Activated T-cell treated with anti-CD3 and anti-CD28 coated beads for 24 hours (primary cell): Measurements from ENCODE around the gene VN1R4.
"Not testable (repeated sequence)": the region's sequence is repeated elsewhere in the genome, so short reads cannot be mapped to it uniquely, and the experiment has no call there.

Experiments used
- DNase-seq: peaks from one replicate; pipeline ENCODE4 v3.0.0-alpha.2; 2020; ENCODE audit warnings: low read depth

VN1R4 gene, protein sequence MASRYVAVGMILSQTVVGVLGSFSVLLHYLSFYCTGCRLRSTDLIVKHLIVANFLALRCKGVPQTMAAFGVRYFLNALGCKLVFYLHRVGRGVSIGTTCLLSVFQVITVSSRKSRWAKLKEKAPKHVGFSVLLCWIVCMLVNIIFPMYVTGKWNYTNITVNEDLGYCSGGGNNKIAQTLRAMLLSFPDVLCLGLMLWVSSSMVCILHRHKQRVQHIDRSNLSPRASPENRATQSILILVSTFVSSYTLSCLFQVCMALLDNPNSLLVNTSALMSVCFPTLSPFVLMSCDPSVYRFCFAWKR

GRCh38 chr19:53267623-53268022, at the start of gene VN1R4:
TSS of gene VN1R4 (minus strand) at chr19:53267723. CDS start at chr19:53267665, 58 bp downstream.
- not testable (repeated sequence) for DNase-seq

GRCh38 chr19:53311897-53312296, 44.4 kb upstream of the VN1R4 start:
- no peak for DNase-seq

DNA sequence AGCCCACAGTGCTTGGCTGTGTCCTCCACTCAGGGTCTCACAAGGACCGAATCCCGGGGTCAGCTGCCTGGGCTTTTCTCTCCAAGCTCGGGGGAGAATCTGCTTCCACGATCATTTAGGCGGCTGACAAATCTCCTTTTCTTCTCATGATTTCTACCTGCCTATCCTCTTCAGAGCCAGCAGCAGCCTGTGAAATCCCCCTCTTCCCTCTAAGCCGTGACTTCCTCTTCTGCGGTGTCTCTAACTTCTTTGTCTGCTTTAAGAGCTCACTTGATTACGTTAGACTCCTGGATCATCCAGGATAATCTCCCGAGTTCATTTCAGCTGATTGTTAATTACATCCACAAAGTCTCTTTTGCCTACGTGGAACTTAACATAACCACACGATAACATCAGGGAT, 43.5 kb upstream of the VN1R4 start:
- no peak for DNase-seq

DNA sequence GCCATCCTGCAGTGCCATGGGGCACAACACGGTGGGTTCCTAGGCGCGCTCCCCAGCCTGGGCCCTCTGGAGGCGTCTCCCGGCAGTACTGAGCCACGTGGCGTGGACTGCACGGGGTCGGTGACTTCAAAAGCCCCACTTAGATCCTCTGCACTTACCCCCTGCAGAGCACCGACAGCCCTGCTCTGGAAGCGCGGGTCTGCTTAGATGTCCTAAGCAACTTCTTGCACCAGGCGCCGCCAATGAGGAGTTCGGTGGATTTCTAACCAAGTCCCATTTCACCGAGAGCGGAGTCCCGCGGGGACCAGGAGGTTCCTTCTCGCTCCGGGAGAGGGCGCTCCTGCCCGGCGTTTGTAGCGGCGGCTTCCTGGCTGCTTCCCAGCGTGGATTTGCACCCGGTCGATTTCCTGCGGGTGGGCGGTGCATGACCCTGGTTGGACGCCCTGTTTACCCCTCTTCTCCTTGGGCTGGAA, 40.9 kb upstream of the VN1R4 start:
- DNase-seq, result no peak

DNA sequence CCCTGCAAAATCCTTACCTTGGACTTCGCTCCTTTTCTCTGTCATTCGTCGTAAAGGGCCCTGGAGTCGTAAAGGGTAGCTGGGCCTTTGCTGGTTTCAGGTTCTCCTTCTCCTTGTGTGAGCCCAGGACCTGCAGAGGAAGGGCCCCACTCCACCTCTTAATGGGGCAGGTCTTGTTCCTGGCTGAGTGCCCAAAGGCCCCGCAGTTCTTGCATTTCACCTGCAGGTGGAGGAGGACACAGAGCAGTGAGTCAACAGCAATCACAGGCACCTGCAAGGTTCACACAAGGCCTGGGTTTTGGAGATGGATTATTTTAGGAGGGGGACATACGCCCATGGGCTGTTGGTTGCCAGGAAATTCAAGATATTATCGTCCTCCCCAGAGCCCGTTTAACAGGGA, 33.8 kb upstream of the VN1R4 start:
- DNase-seq, result not testable (repeated sequence)

DNA sequence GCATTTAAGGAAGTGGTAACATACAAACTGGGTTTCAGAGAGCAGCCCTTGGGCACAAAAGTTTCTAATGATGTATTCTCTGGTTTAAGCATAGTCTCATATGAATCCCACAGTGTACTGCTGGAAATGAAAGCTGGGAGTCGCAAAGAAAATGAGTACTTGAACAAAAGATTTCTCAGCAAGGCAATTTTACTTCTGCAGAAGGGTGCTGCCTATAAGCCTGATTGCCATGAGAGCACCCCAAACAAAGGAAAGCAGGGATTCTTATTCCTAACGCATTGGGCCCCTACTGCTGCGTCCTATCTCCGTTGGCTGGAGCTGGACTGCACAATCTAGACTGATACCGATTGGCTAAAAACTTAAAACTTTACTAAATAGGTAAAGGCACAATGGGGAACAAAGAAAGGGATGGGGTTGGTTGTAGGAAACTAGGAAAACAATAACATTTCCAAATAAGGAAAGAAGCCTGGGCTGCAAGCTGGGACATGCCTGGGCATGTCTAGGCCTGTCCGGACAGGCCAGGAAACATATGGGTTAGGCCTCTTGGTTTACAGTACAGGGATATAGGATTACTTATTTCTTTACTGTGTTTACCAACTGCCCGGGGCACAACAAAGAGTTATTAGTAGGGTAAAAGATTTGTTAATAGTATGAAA, 27.4 kb upstream of the VN1R4 start:
- DNase-seq, result no peak

DNA sequence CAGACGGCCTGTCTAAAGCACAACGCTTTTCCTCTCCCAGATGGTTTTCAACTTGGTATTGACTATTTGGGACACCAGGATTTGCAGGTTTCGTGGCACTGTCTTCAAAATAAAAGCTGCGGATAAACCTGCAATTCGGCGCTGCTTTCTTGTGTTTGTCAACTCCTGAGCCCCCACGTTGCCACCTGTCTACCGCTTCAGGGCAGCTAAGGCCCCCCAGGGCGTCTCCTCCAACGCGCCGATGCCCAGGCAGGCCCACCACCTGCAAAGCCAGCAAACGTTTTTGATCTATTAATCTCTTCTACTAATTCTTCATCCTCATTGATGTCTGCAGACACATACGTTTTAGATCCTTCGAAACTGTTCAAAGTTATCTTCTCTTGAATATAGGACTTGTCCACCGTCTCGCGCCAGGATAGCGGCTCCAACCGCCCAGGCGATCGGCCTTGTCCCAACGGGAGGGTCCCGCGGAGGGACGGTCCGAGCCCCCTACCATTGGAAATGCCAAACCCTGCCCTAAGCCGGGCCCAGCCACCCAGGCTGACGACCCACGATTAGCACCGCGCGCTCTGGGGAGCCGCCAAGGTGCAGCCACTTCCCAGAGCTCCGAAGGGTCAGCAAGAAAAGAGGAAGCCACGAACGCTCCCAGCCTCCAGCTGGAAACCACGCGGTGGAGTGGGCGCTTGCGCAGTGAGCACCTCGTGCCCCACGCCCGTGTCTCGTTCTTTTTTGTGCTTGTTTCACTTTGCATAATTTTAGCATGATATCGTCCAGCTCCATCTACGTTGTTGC, 23.4 kb upstream of the VN1R4 start:
- DNase-seq, result no peak

DNA sequence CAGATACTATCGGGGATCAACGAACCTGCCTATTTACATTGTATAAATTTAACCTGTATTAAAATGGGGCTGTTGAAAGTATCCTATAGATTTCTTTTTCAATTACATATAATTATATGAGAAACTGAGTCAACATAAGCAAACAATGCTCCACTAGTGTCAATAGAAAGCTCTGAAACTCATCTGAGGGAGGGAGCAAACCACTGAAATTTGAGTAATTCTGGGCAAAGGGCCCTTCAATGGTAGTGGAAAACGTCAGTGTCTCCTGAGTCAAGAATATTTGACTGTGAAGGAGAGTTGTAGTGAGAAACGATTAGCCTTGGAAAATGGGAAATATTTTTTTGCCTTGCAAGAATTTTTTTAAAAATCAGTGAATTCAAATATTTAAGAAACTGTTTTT, 17.6 kb upstream of the VN1R4 start:
- no peak for DNase-seq

DNA sequence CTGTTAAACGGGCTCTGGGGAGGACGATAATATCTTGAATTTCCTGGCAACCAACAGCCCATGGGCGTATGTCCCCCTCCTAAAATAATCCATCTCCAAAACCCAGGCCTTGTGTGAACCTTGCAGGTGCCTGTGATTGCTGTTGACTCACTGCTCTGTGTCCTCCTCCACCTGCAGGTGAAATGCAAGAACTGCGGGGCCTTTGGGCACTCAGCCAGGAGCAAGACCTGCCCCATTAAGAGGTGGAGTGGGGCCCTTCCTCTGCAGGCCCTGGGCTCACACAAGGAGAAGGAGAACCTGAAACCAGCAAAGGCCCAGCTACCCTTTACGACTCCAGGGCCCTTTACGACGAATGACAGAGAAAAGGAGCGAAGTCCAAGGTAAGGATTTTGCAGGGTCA, 14.4 kb upstream of the VN1R4 start:
- DNase-seq, result not testable (repeated sequence)

- no peak for DNase-seq
Measured at GRCh38 chr19:53275480-53275879, 8.0 kb upstream of the VN1R4 start.

GRCh38 chr19:53272044-53272443, 4.5 kb upstream of the VN1R4 start:
- DNase-seq, result no peak

DNA sequence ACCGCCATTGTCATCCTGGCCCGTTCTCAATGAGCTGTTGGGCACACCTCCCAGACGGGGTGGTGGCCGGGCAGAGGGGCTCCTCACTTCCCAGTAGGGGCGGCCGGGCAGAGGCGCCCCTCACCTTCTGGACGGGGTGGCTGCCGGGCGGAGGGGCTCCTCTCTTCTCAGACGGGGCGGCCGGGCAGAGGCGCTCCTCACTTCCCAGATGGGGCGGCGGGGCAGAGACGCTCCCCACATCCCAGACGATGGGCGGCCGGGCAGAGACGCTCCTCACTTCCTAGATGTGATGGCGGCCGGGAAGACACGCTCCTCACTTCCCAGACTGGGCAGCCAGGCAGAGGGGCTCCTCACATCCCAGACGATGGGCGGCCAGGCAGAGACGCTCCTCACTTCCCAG, 2.3 kb upstream of the VN1R4 start:
- not testable (repeated sequence) for DNase-seq

GRCh38 chr19:53257715-53258342, 9.7 kb downstream of the VN1R4 start, which contains the start of gene VN1R2:
TSS of gene VN1R2 (plus strand) at chr19:53258292. CDS start at chr19:53258376, 84 bp downstream.
- not testable (repeated sequence) for DNase-seq

GRCh38 chr19:53254411-53255341, 12.8 kb downstream of the VN1R4 start, which contains the start of gene ZNF677:
TSS of gene ZNF677 (minus strand) at chr19:53254873. CDS start at chr19:53251550, 3,323 bp downstream.
- peak; percentile 73 for DNase-seq

GRCh38 chr19:53246498-53246897, 21.0 kb downstream of the VN1R4 start:
- DNase-seq, result no peak

DNA sequence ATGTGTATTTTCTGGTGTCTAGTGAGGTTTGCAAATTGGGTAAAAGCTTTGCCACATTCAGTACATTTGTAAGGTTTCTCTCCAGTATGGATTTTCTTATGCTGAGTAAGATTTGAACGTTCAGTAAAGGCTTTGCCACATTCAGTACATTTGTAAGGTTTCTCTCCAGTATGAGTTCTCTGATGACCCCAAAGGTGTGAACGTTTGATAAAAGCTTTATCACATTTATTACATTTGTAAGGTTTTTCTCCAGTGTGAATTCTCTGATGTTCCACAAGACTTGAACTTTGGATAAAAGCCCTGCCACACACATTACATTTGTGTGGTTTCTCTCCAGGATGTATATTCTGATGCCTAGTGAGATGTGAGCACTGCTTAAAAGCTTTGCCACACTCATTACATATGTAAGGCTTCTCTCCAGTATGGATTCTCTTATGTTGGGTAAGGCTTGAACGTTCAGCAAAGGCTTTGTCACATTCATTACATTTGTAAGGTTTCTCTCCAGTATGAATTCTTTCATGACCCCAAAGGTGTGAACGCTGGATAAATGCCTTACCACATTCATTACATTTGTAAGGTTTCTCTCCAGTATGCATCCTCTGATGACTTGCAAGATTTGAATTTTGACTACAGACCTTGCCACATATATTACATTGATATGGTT, 30.3 kb downstream of the VN1R4 start:
- DNase-seq, result no peak

GRCh38 chr19:53224606-53225005, 42.9 kb downstream of the VN1R4 start:
- DNase-seq, result no peak

- not testable (repeated sequence) for DNase-seq
Measured at GRCh38 chr19:53222716-53223115, 44.8 kb downstream of the VN1R4 start.
